Activated CD4-positive, alpha-beta T cell treated with anti-CD3 and anti-CD28 coated beads for 1 hour (primary cell): ENCODE data around the gene MDH1B.
A peak's percentile ranks its signal among the peaks of the same experiment; 100 is the strongest.
"Not testable (repeated sequence)": the region's sequence is repeated elsewhere in the genome, so short reads cannot be mapped to it uniquely, and the experiment has no call there.

Source experiments
- DNase-seq: peaks from one replicate; pipeline ENCODE4 v3.0.0-alpha.2; 2020

Gene MDH1B

DNA sequence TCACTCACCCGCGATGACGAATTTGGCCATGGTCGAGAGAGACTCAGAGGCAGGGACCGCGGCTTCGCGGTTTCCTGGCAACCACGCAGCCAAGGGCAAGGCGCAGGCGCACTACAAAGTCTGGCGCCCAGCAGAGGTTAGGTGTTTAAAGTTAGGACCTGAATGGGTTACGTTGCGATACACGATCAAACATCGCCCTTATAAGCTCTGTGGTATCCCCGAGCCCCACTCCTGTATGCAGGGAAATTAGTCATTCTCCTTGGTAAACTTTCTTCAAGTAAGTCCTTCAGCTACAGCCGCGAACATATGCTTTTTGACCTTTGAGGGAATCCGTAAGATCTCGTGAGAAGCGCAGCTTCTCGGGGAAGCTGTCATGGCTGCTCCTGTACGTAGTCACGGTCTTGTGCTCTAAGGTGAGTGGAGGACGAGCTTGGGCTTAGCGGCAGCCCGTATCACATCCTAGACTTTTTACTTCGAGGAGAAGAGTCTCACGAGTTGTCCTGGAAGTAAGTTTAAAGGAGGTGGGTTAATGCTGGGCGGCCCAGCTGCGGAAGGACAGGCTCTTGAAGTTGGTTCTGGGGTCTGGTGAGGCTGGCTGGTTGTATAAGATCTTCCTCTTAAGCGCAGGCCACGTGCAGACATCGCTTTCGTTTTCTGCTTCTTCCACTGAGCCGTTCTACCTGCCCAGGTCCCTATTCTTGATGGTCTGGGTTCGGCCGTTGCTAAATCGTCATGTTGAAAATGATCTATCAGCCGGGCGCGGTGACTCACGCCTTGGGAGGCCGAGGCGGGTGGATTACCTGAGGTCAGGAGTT is at the start of gene MDH1B, which contains the start of gene FASTKD2:
Gene MDH1B (minus strand): TSS at position 87 of the 815 bp plus-strand sequence. CDS start 57 bp downstream, at position 30.
Gene FASTKD2 (plus strand): TSS at position 365 of the 815 bp plus-strand sequence. CDS start 1,088 bp downstream, outside the sequence.
- peak; percentile 68 for DNase-seq

DNA sequence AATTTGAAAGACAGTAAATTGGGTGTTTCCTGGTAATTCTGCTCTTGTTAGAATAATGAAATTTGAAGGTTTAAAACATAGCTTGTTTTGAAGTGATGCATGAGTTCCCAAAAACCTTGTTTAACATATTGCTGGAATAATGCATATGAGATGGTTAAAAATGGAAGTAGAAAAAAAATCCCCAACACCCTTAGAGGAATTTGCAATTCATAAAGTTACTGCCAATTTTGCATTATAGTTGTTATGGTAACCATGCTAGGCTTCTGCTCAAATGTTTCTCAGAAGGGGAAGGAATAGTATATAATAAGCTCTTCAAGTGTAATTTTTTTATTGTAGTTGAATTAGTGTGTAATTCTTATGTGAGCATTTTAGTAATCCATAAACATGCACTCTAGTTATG is 49.4 kb upstream of the MDH1B start:
- DNase-seq: no peak

- DNase-seq: not testable (repeated sequence)
Observed at GRCh38 chr2:206812471-206812870, 47.3 kb upstream of the MDH1B start.

GRCh38 chr2:206807624-206808023 is 42.5 kb upstream of the MDH1B start:
- DNase-seq: not testable (repeated sequence)

DNA sequence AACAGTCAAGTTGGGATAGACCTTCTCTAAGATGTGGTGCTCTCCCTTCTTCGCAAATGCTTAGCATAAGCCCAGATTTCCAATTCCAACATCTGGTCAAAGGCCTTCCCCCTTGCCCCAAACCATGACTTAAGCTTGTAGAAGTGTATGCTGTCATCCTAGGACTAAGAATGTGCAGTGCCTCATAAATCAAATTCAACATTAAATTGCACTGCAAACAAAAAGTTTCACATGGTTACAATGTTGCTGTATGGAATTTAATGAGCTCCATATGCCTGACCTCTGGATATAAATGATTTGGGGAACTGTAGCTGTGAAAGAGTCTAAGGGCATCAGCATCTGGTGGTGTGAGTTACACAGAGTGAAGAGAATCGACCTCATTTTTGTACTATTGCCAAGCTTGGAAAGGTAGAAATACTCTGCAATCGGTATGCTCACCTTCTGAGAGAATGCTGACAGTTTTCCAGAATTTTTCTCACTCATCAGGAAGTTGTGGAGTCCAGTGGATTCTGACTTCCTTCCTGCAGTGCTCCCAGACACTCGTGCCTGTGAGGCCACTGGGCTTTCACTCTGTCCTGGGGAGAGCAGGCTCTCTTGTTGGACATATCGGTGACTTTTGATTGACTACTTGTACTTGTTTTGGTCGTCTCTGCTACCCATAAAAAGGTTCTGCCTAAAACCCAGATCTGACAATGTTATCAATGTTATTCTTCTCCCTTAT is 40.9 kb upstream of the MDH1B start:
- DNase-seq: no peak

- no peak for DNase-seq
Observed at GRCh38 chr2:206804326-206804725, 39.2 kb upstream of the MDH1B start.

GRCh38 chr2:206802654-206803514 is 37.8 kb upstream of the MDH1B start:
- DNase-seq: no peak

- no peak for DNase-seq
Observed at GRCh38 chr2:206801418-206802189, 36.5 kb upstream of the MDH1B start.

- peak; percentile 13 for DNase-seq
Observed at GRCh38 chr2:206800506-206801417, 35.6 kb upstream of the MDH1B start.

- no peak for DNase-seq
Observed at GRCh38 chr2:206799083-206799482, 34.0 kb upstream of the MDH1B start.

DNA sequence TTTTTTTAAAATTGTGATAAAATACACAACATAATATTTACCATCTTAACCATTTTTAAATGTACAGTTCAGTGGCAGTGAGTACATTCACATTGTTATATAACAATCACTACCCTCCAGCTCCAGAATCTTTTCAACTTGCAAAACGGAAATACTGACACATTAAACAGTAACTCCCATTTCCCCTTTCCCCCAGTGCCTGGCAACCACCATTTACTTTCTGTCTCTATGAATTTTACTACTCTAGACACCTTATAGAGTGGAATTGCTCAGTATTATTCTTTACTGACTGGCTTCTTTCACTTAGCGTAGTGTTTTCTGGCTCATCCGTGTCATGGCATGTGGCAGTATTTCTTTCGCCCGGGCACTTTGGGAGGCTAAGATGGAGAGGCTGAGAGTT is 32.9 kb upstream of the MDH1B start:
- DNase-seq: no peak

DNA sequence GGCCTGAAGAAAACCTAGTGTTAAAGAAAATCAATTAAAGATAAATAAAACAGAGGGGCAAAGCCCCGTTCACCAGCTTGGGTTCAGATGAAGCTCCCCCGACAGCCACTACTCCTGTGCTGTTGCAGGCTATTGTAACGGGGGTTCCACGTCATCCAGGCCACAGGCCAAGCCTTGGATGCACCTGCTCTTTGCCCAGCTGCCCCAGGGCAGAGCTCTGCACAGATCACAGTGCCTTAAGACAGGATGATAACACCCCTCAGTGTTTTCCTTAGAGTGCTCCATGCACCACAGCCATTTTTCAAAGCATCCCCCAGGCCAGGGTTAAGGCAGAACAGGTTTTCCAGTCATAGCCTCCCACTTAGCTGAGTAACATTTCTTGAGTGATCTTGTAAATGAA is 32.2 kb upstream of the MDH1B start:
- DNase-seq: no peak

DNA sequence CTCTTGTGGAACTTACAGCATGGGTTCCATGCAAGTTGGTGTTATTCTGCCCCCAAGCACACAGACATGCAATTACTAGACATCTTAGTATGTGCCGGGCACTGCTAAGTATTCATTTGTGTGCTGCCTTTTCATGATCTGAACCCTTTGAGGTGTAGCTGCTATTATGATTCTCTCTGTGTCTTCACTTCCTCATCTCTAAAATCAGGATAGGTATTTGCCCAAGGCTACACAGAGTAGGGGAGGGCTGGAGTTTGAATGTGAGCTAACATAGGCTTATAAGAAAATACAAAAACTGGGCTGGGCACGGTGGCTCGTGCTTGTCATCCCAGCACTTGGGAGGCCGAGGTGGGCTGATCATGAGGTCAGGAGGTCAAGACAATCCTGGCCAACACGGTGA is 27.5 kb upstream of the MDH1B start:
- no peak for DNase-seq

DNA sequence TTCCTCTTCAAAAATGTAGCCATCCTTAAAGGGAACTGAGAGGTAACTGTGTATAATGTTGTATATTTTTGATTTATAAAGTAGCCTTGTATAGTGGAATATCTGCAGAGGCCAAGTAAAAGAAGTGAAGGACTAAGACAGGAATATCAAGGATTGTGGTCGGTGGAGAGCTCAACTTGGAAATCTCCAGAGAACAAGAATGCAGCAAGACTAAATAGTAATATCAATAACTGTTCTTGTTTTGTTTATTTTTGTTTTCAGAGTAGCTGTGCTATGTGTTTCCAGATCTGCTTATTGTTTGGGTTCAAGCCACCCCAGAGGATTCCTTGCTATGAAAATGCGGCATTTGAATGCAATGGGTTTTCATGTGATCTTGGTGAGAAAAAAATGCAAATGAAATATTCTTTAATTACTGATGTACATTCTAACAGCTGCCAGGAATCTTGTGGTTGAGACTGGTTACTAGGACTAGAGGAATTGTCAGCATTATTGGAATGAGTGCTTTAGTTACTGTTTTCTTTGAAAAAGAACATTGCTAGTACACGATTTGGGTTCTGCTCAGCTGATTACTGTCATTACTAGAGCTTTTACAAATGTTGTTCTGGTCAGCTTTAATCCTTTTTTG is 25.3 kb upstream of the MDH1B start:
- DNase-seq: no peak

DNA sequence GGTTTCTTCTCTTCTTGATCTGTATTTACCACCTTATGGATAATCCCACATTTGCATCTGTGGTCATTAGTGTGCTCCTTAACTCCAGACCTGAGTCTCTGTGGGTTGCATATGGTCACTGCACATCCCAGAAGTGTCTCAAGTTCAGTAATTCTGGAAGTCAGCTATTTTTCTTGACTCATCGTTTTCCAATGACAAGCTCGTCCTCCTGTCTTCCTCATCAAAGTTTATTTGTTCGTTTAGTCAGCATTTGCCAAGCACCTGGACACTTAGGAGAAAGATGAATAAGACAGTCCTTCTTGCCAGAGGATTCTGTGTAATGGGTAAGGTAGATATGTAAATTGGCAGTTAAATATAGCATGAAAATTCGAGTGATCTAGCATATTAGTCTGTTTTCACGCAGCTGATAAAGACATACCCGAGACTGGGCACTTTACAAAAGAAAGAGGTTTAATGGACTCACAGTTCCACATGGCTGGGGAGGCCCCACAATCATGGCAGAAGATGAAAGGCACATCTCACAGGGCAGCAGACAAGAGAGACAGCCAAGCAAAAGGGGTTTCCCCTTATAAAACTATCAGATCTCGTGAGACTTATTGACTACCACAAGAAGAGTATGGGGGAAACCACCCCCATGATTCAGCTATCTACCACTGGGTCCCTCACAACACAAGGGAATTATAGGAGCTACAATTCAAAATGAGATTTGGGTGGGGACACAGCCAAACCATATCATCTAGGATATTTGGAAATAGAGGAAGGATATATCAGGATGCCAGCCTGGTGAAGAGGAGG is 19.6 kb upstream of the MDH1B start:
- no peak for DNase-seq

- DNase-seq: no peak
Observed at GRCh38 chr2:206783718-206784117, 18.6 kb upstream of the MDH1B start.

- no peak for DNase-seq
Observed at GRCh38 chr2:206780671-206781070, 15.5 kb upstream of the MDH1B start.

DNA sequence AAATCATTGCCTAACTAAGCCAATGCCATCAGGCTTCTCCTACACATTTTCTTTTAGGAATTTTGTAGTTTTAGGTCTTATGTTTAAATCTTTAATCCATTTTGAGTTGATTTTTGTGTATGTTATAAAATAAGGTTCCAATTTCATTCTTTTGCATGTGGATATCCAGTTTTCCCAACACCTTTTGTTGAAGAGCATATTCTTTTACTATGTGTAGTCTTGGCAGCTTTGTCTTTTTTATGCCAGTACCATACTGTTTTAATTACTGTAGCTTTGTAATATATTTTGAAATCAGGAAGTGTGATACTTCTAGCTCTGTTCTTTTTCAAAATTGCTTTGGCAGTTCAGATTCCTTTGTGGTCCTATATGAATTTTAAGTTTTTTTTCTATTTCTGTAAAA is 11.3 kb upstream of the MDH1B start:
- no peak for DNase-seq

DNA sequence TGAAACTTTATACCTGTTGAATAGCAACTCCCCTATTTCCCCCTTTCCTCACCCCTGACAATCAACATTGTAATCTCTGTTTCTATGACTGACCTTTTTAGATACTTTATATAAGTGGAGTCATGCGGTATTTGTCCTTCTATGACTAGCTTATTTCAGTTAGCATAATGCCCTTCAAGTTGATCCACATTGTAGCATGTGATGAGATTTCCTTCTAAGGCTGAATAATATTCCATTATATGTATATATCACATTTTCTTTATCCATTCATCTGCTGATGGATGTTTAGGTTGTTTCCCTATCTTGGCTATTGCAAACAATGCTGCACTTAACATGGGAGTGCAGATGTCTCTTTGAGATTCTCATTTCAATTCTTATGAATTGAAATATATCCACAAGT is 9.7 kb upstream of the MDH1B start:
- no peak for DNase-seq
